ENCODE results near the gene SCRN2.

DNA sequence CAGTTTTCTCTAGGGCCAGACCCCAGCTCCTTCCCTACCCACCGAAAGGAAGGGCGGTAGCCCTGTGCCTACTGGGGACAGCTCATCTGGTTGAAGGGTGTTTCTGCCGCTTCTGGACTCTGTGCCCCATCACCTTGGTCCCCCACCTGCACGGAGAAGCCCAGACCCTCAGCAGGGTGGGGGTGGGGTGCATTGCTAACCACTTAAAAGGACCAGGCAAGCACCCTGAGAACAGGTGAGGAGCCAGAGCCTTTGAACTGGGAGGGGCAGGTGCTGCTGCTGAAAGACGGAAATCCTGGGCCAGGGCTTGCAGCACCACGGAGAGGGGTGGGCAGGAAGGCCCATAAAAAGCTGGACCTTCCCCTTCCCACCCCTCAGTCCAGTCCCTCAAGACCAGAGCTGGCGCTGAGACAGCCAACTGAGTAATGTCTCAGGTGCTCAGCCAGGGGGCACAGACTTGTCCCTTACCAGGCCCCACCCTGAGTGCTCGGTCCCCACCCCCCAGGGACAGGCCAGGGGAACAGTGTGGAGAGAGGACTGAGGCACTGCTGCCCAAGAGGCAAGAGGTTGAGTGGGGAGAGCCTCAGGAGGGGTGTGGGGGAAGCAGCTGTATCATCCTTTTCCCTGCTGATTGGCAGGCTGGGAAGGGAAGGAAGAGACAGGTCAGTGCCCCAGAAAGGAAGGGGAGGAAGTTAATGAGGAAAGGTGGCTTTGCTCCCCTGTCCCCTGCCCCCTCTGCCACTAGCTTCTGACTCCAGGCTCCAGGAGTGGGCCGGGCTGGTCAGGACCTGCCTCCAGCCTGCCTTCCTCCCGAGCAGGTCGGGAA lies 44.0 kb upstream of the SCRN2 start:
- TF ChIP-seq, protein P1, sequence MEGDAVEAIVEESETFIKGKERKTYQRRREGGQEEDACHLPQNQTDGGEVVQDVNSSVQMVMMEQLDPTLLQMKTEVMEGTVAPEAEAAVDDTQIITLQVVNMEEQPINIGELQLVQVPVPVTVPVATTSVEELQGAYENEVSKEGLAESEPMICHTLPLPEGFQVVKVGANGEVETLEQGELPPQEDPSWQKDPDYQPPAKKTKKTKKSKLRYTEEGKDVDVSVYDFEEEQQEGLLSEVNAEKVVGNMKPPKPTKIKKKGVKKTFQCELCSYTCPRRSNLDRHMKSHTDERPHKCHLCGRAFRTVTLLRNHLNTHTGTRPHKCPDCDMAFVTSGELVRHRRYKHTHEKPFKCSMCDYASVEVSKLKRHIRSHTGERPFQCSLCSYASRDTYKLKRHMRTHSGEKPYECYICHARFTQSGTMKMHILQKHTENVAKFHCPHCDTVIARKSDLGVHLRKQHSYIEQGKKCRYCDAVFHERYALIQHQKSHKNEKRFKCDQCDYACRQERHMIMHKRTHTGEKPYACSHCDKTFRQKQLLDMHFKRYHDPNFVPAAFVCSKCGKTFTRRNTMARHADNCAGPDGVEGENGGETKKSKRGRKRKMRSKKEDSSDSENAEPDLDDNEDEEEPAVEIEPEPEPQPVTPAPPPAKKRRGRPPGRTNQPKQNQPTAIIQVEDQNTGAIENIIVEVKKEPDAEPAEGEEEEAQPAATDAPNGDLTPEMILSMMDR (conservative IDR thresholded peaks at IDR 0.05; ENCODE audit: low read depth, low read length) = no peak
- no peak for TF ChIP-seq EZH2 (IDR thresholded peaks at IDR 0.05; ENCODE audit: low read length, unreplicated experiment)

Measured in PC-3 (cell line).